GM18502 (cell line): ENCODE measurements around the gene DLGAP4.
"Not testable (repeated sequence)": the region's sequence is repeated elsewhere in the genome, so short reads cannot be mapped to it uniquely, and the experiment has no call there.

ENCODE experiments used
- ATAC-seq: cut with Tn5 transposase; IDR thresholded peaks from one replicate; pipeline ENCODE4 v1.9.1; 2021; ENCODE audit warnings: mild to moderate bottlenecking; ENCODE audit not compliant: unreplicated experiment, poor library complexity

Gene DLGAP4

DNA sequence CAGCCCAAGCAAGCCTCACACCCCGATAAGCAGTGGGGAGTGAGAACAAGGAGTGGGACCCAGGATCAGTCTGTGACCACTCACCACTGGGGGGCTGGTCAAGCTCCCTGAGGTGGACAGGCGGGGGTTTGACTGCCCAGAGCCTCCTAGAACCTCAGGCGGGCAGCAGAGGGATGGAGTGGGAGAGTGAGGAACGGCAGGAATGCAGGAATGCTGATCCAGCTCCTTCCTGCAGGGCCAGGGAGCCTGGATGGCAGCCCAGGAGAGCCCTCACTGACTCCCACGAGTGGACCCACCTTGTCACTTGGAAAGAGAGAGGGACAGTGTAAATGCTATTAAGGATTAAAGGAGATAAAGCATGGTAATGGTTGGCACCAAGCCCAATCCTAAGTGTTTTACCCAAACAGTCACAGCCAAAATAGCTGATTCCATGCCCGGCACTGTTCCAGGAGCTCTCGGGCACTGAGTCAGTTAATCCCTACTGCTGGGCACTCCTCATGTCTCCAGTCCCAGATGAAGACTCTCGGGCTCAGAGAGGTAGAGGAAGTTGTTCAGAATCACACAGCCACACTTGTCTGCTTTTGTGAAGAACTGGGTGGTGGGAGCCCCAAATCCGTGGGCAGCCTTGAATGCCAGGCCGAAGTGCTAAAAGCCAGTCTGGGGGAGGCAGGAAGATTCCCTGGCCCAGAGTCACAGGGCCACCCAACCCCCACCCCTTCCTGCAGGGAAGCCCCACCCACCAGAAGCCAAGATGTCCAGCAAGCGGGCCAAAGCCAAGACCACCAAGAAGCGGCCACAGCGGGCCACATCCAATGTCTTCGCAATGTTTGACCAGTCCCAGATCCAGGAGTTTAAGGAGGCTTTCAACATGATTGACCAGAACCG, 238.2 kb downstream of the DLGAP4 start:
- ATAC-seq: no peak

DNA sequence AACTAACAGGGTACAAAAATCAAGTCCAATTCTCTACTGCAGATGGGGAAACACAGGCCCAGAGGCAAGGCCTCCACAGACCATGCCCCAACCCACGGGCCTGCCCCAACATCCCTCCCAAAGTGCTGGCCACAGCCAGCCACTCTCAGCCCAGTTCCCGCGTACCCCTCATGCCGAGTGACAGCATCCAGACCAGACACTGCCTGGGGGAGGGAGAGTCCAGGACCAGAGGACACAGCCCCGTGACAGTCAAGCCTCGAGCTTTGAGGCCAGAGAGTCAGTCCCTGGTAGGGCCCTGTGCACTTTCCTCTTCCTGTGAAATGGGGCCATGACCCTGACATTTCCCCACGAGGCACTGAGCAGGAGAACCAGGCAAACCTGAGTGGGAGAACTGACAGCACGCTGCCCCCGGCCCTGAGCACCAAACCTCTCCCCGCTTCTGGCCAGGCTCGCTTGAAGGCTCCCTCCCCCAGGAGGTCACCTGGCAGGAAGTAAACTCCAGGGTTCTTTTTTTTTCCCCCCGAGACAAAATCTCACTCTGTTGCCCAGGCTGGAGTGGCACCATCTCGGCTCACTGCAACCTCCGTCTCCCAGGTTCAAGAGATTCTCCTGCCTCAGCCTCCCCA, 240.1 kb downstream of the DLGAP4 start:
- no peak for ATAC-seq

- ATAC-seq: no peak
These were observed 241.3 kb downstream of the DLGAP4 start for GRCh38 chr20:36547186-36548005.

DNA sequence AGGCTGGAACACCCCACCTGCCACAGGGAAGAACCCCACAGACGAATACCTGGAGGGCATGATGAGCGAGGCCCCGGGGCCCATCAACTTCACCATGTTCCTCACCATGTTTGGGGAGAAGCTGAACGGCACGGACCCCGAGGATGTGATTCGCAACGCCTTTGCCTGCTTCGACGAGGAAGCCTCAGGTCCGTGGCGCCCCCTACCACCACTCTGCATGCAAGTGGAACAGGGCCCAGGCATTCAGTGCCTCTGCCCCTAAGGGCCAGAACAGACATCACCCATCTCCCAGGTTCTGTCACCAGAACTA, 241.8 kb downstream of the DLGAP4 start:
- ATAC-seq: no peak

DNA sequence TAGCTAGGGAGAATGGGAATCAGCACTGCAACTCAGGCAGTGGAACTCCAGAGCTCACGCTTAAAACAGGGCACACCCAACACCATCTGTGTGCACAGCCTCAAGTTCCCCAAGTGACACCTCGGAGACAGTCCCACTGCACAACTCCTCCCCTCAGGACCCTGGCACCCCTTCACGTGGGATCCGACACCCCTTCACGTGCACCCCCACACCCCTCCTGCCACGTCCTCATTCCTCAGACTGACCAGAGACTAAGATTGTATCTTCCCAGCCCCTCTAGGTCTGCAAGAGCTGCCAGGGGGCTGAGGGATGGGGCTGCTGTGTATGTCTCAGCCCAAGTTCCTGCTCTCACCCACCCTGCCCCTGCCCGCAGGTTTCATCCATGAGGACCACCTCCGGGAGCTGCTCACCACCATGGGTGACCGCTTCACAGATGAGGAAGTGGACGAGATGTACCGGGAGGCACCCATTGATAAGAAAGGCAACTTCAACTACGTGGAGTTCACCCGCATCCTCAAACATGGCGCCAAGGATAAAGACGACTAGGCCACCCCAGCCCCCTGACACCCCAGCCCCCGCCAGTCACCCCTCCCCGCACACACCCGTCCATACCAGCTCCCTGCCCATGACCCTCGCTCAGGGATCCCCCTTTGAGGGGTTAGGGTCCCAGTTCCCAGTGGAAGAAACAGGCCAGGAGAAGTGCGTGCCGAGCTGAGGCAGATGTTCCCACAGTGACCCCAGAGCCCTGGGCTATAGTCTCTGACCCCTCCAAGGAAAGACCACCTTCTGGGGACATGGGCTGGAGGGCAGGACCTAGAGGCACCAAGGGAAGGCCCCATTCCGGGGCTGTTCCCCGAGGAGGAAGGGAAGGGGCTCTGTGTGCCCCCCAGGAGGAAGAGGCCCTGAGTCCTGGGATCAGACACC, 242.8 kb downstream of the DLGAP4 start:
- ATAC-seq: no peak

DNA sequence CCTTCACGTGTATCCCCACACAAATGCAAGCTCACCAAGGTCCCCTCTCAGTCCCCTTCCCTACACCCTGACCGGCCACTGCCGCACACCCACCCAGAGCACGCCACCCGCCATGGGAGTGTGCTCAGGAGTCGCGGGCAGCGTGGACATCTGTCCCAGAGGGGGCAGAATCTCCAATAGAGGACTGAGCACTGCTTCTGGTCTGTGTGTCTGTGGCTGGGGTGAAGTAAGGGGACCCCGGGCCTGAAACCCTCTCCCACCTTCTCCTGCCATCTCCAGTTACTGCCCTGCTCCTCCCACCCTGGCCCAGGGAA, 243.4 kb downstream of the DLGAP4 start:
- no peak for ATAC-seq

DNA sequence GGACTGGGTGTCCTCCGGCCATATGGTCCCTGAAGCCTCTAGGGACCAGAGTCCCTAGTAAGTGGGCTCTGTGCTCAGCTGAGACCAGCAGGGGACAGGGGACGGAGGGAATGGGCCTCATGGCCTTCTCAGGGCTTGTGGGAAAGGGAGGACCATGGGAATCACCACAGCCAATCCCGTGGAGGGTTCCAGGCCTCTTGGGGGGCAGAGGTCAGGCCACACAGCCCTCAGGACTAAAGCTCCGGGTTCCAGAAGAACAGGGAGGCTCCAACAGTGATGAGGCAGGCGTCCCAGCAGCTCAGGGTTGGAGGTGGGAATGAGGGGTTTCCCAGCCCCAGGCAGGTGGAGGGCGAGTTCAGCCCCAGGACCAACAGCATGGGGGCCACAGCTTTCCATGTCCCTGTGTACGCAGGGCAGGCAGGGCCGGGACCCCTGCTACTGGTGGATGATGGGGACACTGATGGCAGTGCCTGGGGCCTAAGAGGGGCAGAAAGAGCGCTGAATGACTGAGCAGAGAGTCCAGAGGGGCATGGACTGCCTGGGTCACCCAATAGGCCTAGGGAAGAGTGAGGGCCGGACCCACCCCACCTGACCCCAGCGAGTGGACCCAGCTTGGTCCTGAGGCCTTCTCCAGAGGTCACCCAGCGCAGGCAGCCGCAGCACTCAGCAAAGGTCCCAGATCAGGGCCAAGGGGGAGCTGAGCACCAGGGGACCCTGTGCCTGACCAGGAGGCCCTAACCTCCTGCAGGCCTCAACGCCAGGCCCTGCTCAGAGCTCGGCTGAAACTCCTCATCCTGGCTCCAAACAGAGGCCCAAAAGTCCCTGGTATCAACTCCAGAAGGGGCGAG, 244.0 kb downstream of the DLGAP4 start:
- ATAC-seq: no peak

GRCh38 chr20:36550790-36551299, 244.7 kb downstream of the DLGAP4 start:
- ATAC-seq: no peak

- no peak for ATAC-seq
These were observed 249.1 kb downstream of the DLGAP4 start for GRCh38 chr20:36555248-36555647.

DNA sequence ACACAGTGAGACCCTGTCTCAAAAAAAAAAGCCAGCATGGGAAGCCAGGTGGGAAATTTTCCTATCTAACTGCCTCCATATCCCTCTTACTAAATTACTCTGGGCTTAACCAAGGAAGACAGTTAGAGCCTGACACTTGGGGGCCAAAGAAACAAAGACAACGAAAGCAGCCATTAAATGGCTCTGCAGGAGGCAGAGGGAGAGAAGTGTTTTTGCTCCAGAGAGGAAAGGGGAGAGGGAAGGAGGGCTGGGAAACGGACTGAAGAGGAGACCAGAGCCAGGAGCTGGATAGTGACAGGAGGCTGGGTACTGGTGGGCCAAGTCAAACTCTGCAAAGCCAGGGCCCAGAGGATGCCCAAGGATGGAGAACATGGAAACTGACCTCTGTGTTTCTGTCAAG, 256.6 kb downstream of the DLGAP4 start:
- ATAC-seq: no peak

DNA sequence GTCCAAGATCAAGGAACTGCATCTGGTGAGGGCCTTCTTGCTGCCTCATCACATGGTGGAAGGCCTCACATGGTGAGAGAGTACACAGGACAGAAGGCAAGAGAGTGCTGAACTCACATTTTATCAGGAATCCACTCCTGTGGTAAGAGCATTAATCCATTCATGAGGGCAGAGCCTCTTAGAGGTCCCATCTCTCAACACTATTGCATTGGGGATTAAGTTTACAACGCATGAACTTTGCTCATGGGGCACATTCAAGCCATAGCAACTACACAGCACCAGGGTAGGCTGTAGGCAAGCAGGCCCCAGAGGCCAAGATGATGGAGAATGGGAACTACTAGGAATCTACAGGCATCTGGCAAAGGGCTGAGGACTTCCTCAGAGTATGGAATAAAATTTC, 257.2 kb downstream of the DLGAP4 start:
- no peak for ATAC-seq

DNA sequence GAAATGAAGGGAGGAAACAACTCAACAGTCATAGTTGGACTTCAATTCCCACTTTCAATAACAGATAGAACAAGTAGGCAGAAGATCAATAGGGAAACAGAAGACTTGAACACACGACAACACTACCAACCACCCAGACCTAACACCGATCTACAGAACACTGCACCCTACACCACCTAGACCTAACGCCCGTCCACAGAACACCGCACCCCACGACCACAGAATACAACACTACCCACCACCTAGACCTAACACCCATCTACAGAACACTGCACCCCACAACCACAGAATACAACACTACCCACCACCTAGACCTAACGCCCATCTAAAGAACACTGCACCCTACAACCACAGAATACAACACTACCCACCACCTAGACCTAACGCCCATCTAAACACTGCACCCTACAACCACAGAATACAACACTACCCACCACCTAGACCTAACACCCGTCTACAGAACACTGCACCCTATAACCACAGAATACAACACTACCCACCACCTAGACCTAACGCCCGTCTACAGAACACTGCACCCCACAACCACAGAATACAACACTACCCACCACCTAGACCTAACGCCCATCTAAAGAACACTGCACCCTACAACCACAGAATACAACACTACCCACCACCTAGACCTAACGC, 258.1 kb downstream of the DLGAP4 start:
- not testable (repeated sequence) for ATAC-seq

GRCh38 chr20:36564726-36565121, 258.6 kb downstream of the DLGAP4 start:
- not testable (repeated sequence) for ATAC-seq

GRCh38 chr20:36565520-36565919, 259.4 kb downstream of the DLGAP4 start:
- ATAC-seq: no peak

DNA sequence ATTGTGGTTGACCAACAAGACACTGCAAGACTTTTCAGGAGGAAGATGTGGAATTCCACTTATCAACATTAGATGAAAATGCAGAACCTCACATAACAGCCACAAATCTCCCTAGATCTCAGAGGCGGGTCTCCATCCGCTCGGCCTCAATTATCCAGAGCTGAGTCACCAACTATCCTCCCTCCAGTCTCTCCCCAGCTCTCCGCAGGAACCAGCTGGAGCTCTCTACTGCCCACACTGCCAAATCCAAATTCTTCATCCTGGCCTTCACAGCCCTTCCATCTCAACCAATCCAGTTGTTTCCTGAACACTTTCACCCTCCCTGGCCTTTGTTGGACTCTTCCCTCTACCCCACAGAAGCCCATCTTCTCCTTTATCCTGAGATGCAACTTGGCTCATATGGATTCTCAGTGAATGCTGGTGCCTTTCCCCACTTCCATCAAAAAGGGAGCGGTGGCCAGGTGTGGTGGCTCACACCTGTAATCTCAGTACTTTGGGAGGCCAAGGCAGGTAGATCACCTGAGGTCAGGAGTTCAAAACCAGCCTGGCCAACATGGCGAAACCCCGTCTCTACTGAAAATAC, 263.8 kb downstream of the DLGAP4 start:
- no peak for ATAC-seq

GRCh38 chr20:36571564-36572504, 265.7 kb downstream of the DLGAP4 start:
- ATAC-seq: no peak

- ATAC-seq: peak; percentile 21
These were observed 266.6 kb downstream of the DLGAP4 start for GRCh38 chr20:36572701-36573102.
